Osteocyte (in vitro differentiated cells): Measurements from ENCODE around the gene HRC. TPM values are rescaled to one million over a fixed set of nuclear protein-coding genes. Genes with fewer than 3 reads are reported as not detected.
A peak's percentile ranks its signal among the peaks of the same experiment; 100 is the strongest.

Experiments used
- DNase-seq: peaks from one replicate; pipeline ENCODE4 v3.0.0; 2021; ENCODE audit warnings: mixed read lengths; ENCODE audit not compliant: unreplicated experiment; ENCODE audit errors: extremely low spot score
- H3K27ac Mint-ChIP-seq: one replicate; pipeline ENCODE4 v1.8.0; 2021; ENCODE audit warnings: mild to moderate bottlenecking, mixed read lengths; ENCODE audit not compliant: unreplicated experiment
- H3K27me3 Mint-ChIP-seq: one replicate; pipeline ENCODE4 v1.8.0; 2021; ENCODE audit warnings: mixed read lengths; ENCODE audit not compliant: unreplicated experiment
- H3K36me3 Mint-ChIP-seq: one replicate; pipeline ENCODE4 v1.8.0; 2021; ENCODE audit warnings: mixed read lengths; ENCODE audit not compliant: unreplicated experiment
- H3K4me1 Mint-ChIP-seq: one replicate; pipeline ENCODE4 v1.8.0; 2021; ENCODE audit warnings: mixed read lengths; ENCODE audit not compliant: unreplicated experiment
- H3K4me3 Mint-ChIP-seq: one replicate; pipeline ENCODE4 v1.8.0; 2021; ENCODE audit warnings: mild to moderate bottlenecking, moderate library complexity, mixed read lengths; ENCODE audit not compliant: unreplicated experiment
- H3K9me3 Mint-ChIP-seq: one replicate; pipeline ENCODE4 v1.8.0; 2021; ENCODE audit warnings: mixed read lengths; ENCODE audit not compliant: unreplicated experiment
- total RNA-seq: library from RNA; stranded (reverse); gene quantifications from 2 replicates; pipeline ENCODE4 v1.2.1, GENCODE V29; 2021
- TF ChIP-seq, protein P1 (sequence below): fragments of 200-600 bp; sonication (generic); IDR thresholded peaks from 2 replicates; pipeline ENCODE4 v1.5.0; 2021; ENCODE audit warnings: antibody characterized with exemption, mild to moderate bottlenecking, moderate library complexity

The HRC gene
- total RNA-seq, 1 donor from 2014 or later = not detected

GRCh38 chr19:49157445-49158224 is 2.4 kb upstream of the HRC start, which contains the start of gene TRPM4:
Gene TRPM4, plus strand, starts transcription at chr19:49157792. Its CDS starts 75 bp downstream, at chr19:49157867.
- H3K4me1 Mint-ChIP-seq = peaks cover 13% of the 10 kb centered on the region
- TF ChIP-seq, protein P1, sequence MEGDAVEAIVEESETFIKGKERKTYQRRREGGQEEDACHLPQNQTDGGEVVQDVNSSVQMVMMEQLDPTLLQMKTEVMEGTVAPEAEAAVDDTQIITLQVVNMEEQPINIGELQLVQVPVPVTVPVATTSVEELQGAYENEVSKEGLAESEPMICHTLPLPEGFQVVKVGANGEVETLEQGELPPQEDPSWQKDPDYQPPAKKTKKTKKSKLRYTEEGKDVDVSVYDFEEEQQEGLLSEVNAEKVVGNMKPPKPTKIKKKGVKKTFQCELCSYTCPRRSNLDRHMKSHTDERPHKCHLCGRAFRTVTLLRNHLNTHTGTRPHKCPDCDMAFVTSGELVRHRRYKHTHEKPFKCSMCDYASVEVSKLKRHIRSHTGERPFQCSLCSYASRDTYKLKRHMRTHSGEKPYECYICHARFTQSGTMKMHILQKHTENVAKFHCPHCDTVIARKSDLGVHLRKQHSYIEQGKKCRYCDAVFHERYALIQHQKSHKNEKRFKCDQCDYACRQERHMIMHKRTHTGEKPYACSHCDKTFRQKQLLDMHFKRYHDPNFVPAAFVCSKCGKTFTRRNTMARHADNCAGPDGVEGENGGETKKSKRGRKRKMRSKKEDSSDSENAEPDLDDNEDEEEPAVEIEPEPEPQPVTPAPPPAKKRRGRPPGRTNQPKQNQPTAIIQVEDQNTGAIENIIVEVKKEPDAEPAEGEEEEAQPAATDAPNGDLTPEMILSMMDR = no peak
- peak within 1 kb of the TSS; percentile 86 for H3K4me3 Mint-ChIP-seq
- H3K9me3 Mint-ChIP-seq = peaks cover 3% of the 10 kb centered on the region
- H3K27me3 Mint-ChIP-seq = peaks cover 2% of the 10 kb centered on the region
- H3K36me3 Mint-ChIP-seq = peaks cover 8% of the 10 kb centered on the region
- DNase-seq = peak; percentile 95
- peak within 1 kb of the TSS; percentile 87 for H3K27ac Mint-ChIP-seq

DNA sequence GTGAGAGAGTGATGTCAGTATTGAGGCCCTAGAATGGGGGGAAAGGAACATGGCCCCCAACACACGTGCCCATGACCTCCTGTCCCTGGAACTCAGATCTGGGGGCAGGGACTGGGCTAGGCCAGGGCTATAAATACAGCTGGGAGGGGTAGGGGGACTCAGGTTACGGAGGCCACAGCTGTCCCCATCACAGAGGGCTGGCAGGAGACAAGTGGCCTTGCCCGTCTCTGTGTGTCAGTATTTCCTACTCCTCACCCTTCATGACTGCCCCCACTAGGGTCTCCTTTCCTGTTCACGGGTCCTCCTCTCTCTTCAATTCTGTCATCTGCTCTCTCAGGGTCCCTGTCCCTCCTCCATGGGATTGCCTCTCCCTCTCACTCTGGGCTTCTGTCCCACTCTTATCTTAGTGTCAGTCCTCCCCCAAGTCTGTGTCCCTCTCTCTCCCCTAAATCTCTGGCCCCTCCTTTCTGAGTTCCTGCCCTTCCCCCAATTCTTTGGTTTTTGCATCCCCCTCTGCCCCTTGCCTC is 687 bp upstream of the HRC start:
- H3K27ac Mint-ChIP-seq = no peak overlapping the region
- no peak for DNase-seq
- H3K4me3 Mint-ChIP-seq = peak overlapping the region; percentile 2
- peaks cover 18% of the 10 kb centered on the region for H3K4me1 Mint-ChIP-seq
- TF ChIP-seq, protein P1 = no peak
- peaks cover 3% of the 10 kb centered on the region for H3K9me3 Mint-ChIP-seq
- H3K36me3 Mint-ChIP-seq = peaks cover 6% of the 10 kb centered on the region
- peaks cover 2% of the 10 kb centered on the region for H3K27me3 Mint-ChIP-seq

- DNase-seq = no peak
- no peak overlapping the region for H3K27ac Mint-ChIP-seq
- peaks cover 3% of the 10 kb centered on the region for H3K9me3 Mint-ChIP-seq
- no peaks in the 10 kb centered on the region for H3K36me3 Mint-ChIP-seq
- peaks cover 2% of the 10 kb centered on the region for H3K27me3 Mint-ChIP-seq
- no peak overlapping the region for H3K4me3 Mint-ChIP-seq
- TF ChIP-seq, protein P1 = no peak
- peaks cover 18% of the 10 kb centered on the region for H3K4me1 Mint-ChIP-seq
These were observed 917 bp downstream of the HRC start for GRCh38 chr19:49154279-49154678.

GRCh38 chr19:49153167-49153809 is 1.9 kb downstream of the HRC start:
- Mint-ChIP-seq H3K36me3 (no peaks in the 10 kb centered on the region), H3K4me1 (peaks cover 19% of the 10 kb centered on the region), H3K9me3 (peaks cover 3% of the 10 kb centered on the region), H3K27ac (no peak overlapping the region), H3K4me3 (no peak overlapping the region), H3K27me3 (peaks cover 2% of the 10 kb centered on the region)
- TF ChIP-seq, protein P1 = no peak
- no peak for DNase-seq

- peak overlapping the region; percentile 29 for H3K4me3 Mint-ChIP-seq
These were observed 3.1 kb downstream of the HRC start for GRCh38 chr19:49152119-49152550.

More at GRCh38 chr19:49152119-49152550, 3.1 kb downstream of the HRC start:
- H3K36me3 Mint-ChIP-seq = no peaks in the 10 kb centered on the region
- DNase-seq = no peak
- H3K9me3 Mint-ChIP-seq = peaks cover 3% of the 10 kb centered on the region
- H3K4me1 Mint-ChIP-seq = peaks cover 14% of the 10 kb centered on the region
- H3K27ac Mint-ChIP-seq = no peak overlapping the region
- TF ChIP-seq, protein P1 = no peak
- H3K27me3 Mint-ChIP-seq = peaks cover 2% of the 10 kb centered on the region
